ENCODE data around the gene CLNS1A.
A peak's percentile ranks its signal among the peaks of the same experiment; 100 is the strongest.
"Not testable (repeated sequence)": the region's sequence is repeated elsewhere in the genome, so short reads cannot be mapped to it uniquely, and the experiment has no call there.

The CLNS1A gene

GRCh38 chr11:77637345-77638165 is at the start of gene CLNS1A:
Gene CLNS1A, minus strand, starts transcription at chr11:77637794. Its CDS starts 80 bp downstream, at chr11:77637714.
- peak; percentile 65 to 69 for DNase-seq (ENCODE audit: low read depth in 2 of 2)

DNA sequence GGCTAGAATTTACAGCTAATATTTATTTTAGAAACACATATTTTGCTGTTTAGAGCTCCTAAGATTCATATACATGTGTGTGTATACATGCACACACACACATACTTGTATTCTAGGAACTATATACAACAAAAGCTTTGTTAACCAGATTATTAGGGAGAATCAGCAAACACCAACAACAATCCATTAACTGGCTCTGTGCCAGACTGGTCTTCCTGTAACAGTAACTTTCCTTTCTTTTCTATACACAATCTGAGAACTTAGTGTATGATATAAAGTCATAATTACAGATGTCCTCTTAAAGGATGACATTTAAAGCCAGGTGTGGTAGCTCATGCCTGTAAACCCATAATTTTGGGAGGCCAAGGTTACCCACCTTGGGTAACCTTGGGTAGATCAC is 49.5 kb upstream of the CLNS1A start:
- DNase-seq (ENCODE audit: low read depth in 2 of 2), result no peak

- DNase-seq (ENCODE audit: low read depth in 2 of 2), result no peak
Measured at GRCh38 chr11:77677138-77677537, 39.5 kb upstream of the CLNS1A start.

DNA sequence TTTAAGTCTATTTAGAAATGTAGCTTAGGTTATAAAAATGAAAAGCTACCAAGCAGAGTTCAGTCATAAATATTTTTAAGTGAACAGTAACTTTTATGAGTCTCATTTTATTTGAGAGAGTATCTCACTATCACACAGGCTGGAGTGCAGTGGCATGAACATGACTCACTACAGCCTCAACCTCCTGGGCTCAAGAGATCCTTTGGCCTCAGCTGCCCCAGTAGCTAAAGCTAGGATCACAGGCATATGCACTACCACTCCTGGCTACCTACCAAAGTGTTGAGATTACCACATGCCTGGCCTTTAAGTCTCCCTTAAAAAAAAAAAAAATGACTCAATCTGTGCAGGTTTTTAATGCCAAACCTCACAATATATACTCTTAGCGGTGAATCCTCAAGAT is 34.7 kb upstream of the CLNS1A start:
- no peak for DNase-seq (ENCODE audit: low read depth in 2 of 2)

- DNase-seq (ENCODE audit: low read depth in 2 of 2), result no peak
Measured at GRCh38 chr11:77669848-77670511, 32.4 kb upstream of the CLNS1A start.

DNA sequence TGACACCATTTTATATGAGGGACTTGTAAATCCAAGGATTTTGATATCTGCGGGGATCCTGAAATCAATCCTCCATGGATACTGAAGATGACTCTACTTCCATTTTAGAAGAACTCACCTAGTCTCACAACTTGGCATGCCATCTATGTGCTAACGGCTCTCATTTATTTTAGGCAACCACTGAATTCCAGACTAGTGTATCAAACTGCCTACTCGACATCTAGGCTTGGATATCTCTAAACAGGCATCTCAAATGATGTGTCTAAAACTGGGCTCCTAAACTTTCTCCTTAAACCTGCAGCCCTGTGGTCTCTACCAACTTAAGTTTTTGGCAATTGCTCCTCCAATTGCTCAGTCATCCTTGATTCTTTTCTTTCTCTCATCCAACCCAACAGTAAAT is 31.2 kb upstream of the CLNS1A start:
- DNase-seq (ENCODE audit: low read depth in 2 of 2), result no peak

- DNase-seq (ENCODE audit: low read depth in 2 of 2), result no peak
Measured at GRCh38 chr11:77665240-77665965, 27.8 kb upstream of the CLNS1A start.

DNA sequence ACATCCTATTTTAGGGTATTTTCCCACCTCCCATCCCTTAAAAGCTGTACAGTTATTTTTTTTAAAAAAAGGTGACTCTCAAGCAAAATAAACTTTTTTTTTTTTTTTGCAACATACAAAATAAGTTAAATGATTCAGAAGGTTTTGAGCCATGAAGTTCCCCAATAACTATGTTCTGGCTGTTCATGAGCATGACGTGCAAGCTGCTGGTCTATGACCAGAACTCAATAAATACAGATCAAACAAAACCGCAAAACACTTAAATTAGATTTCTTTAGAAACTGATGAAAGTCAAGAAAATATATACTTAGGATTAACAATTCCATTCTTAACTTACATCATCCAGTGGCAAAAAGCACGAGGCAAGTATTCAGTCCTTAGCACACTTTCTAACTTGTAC is 24.1 kb upstream of the CLNS1A start:
- DNase-seq (ENCODE audit: low read depth in 2 of 2), result no peak

GRCh38 chr11:77660947-77661346 is 23.4 kb upstream of the CLNS1A start:
- no peak for DNase-seq (ENCODE audit: low read depth in 2 of 2)

DNA sequence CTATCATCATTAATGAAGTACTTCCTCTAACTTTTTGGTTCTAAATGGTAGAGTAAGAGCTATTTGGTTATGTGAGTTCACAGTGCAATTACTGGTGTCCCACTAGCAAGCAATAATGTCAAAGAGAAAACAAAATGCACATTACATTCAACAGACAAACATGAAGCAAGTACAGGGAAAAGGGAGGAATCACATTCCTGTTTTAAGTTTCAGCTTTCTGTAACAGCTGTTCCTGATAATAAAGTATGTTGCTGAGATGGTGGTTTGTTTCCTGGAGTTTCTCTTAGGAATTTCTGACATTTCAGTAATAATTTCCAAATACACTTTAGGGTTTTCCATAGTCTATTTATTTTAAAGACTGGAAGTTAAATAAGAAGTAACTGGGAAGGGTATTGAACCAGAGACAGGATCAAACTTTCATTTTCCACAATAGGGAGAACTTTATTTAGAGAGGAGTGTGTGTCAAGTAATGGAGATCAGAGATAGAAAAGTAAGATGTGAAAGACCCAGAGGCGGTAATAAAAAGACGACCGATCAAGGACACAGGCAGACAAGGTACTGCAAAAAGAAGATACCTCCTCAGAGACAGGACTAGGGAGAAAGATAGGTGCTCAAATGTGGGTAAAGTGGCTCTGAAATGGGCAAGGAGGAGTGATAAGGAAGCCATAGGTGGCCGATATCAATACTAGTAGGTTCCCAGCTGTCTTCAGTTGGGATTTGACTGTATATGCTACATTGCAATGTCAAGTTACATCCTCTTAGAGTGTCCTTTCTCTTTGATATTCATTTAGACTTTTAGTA is 20.8 kb upstream of the CLNS1A start:
- DNase-seq (ENCODE audit: low read depth in 2 of 2), result no peak

DNA sequence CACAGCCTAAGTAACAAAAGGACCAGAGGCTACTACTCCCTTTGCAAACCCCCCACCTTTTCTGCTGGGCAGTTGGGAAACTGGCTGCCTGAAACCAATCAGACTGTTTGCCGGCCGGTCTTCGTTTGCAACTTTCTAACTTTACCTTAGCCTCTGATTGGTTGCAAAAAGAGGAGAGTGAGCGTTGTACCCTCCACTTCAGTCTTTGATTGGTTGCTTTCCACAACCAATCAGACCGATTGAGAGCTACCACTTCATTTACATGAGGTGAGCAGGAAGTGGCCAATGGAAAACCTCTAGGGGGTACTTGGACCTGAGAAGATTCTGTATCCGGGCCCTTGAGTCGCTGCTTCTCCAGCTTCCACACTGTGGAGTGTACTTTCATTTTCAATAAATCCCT is 18.8 kb upstream of the CLNS1A start:
- DNase-seq (ENCODE audit: low read depth in 2 of 2), result no peak

DNA sequence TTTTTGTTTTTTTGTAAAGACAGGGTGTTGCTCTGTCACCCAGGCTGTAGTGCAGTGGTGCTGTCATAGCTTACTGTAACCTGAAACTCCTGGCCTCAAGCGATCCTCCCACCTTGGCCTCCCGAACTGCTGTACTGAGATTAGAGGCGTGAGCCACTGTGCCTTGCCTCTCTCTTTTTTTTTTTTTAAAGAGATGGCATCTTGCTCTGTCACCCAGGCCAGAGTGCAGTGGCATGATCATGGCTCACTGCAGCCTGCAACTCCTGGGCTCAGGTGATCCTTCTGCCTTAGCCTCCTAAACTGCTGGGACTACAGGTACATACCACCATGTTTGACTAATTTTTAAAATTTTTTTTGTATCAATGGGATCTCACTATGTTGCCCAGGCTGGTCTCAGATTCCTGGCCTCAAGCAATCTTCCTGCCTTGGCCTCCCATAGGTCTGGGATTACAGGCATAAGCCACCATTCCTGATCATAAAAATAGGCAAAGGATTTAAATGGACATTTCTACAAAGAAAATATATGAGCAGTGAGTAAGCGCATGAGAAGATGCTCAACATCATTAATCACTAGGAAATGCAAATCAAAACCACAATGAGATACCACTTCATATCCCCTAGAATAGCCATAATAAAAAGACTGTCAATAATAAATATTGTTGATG is 17.3 kb upstream of the CLNS1A start:
- DNase-seq (ENCODE audit: low read depth in 2 of 2), result no peak

DNA sequence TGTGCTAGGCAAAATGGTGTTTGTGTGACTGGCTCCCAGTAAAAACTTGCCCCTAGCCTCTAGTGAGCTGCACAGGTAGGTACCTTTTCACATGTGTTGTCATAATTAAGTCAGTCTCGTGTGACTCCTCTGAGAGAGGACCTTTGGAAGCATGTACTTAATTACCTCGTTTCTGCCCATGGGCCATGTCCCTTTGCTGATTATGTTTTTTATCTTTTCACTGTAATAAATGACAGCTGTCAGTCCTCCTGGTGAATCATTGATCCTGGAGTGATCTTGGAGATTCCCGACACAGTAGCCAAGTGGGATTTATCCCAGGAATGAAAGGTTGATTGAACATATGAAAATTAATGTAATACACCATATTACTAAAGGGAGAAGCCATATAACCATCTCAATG is 12.5 kb upstream of the CLNS1A start:
- no peak for DNase-seq (ENCODE audit: low read depth in 2 of 2)

- no peak for DNase-seq (ENCODE audit: low read depth in 2 of 2)
Measured at GRCh38 chr11:77647654-77648305, 10.2 kb upstream of the CLNS1A start.

- DNase-seq (ENCODE audit: low read depth in 2 of 2), result no peak
Measured at GRCh38 chr11:77644887-77645286, 7.3 kb upstream of the CLNS1A start.

DNA sequence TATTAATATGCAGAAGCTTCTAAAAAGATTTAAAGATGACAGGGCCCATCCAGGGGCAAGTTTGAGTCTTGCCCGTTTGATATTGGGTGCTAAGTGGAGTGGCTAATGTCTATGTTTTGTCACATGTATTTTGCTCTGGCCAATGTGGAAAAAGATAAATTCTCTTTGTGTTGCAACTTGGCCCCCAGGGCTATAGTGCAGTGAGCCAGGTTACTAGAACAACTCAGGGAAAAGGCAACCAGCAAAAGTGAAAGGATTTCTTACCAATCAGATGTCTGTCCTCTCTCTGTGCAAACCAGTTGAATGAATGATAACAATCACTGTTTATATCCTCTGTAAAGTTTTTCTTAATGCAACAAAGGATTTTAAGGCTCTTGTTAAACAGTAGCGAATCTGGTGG is 4.6 kb upstream of the CLNS1A start:
- no peak for DNase-seq (ENCODE audit: low read depth in 2 of 2)

DNA sequence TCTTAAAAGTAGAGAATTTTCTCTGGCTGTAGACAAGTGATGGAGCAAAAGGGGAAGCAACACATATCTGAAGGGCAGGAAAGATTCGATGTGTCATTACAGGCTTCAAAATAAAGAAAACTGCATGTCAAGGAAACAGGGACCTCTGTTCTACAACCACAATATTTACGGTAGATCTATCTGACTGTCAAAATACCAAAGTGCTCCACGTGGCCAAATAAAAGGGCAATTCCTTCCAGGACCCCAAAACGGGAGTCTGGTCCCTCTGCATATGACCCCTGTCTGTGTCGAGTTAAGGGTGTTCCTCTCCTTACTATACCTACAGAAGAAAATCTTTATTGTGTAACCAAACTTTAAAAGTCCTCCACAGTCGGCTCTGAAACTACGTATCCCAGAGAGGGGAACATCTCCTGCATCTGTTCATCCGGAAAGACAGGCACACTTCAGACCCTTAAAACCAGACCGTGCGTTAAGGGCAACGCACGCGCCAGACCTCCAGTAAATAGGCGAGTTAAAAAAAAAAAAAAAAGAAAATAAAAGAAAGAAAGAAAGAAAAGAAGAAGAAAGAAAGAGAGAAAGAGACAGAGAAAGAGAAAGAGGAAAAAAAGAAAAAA is 756 bp downstream of the CLNS1A start:
- no peak for DNase-seq (ENCODE audit: low read depth in 2 of 2)

- DNase-seq (ENCODE audit: low read depth in 2 of 2), result not testable (repeated sequence)
Measured at GRCh38 chr11:77633926-77634325, 3.7 kb downstream of the CLNS1A start.

DNA sequence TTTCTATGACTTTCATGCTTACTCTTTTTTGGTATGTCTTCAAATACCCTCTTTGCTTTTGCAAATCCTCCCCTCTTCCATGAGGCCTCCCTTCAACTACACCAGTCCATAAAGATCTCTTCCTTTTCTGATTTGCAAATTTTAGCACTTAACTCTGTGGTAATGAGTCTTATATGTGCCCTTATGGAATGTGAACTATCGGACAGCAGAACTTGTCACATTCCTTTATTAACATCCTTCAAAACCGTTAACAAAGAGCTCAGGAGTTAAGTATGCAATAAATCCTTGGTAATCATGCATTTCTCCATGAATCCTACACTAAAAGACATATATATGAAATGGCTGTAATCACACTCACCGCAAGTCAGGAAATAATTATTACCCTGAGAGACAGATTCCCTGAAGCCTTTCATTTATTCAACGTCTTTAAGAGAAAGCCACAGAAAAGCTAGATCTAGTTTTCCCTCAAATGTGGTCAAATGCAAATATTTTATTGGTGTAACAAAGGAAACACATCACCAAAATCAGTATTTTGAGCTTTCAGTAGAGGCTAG is 7.4 kb downstream of the CLNS1A start:
- no peak for DNase-seq (ENCODE audit: low read depth in 2 of 2)

- DNase-seq (ENCODE audit: low read depth in 2 of 2), result no peak
Measured at GRCh38 chr11:77619576-77620198, 17.9 kb downstream of the CLNS1A start.

Data from stimulated activated CD8-positive, alpha-beta memory T cell treated with anti-CD3 and anti-CD28 coated beads, Interleukin-7, amount 100 ng/mL, for 4 hours (primary cell).